HG03457 (cell line): ENCODE results near the gene GYS1.

Source experiments
- ATAC-seq: cut with Tn5 transposase; IDR thresholded peaks from one replicate; pipeline ENCODE4 v1.9.1; 2021; ENCODE audit warnings: moderate number of reproducible peaks; ENCODE audit not compliant: unreplicated experiment

GYS1 gene

GRCh38 chr19:48990400-48990799 lies 2.7 kb downstream of the GYS1 start:
- no peak for ATAC-seq

- no peak for ATAC-seq
These were observed 3.3 kb downstream of the GYS1 start for GRCh38 chr19:48989701-48990291.

- ATAC-seq, result no peak
These were observed 4.2 kb downstream of the GYS1 start for GRCh38 chr19:48988860-48989259.

DNA sequence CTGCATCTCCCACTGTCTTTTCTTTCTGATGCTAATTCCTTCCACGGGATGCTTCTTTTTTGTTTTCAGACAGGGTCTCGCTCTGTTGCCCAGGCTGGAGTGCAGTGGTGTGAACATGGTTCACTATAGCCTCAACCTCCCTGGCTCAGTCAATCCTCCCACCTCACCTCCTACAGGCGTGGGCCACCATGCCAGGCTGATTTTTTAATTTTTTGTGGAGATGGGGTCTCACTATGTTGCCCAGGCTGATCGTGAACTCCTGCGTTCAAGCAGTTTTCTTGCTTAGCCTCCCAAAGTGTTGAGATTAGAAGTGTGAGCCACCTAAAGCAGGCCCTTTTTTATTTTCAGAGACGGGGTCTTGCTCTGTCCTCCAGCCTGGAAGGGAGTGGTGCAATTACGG lies 4.8 kb downstream of the GYS1 start:
- ATAC-seq, result no peak

GRCh38 chr19:48987323-48987722 lies 5.8 kb downstream of the GYS1 start:
- ATAC-seq, result no peak

- ATAC-seq, result no peak
These were observed 6.9 kb downstream of the GYS1 start for GRCh38 chr19:48986211-48986610.

DNA sequence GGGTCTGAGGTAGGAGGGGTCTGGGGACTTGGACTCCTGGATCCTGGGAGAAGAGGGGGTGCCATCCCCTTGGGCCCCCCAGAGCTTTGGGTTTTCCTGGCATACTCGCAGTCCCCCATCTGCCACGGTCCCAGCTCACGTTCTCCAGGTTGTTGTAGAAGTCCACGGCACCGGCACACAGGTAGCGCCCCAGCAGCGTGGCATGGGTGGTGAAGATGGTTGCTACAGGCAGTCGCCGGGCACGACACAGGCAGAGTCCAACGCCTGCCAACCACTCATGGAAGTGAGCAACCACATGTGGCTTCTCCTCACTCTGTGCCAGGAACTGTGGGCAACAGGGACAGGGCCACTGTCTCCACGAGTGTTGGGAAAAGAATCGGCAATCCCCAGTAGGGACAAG lies 7.4 kb downstream of the GYS1 start:
- ATAC-seq, result no peak

GRCh38 chr19:48982280-48982679 lies 10.8 kb downstream of the GYS1 start:
- ATAC-seq, result no peak

DNA sequence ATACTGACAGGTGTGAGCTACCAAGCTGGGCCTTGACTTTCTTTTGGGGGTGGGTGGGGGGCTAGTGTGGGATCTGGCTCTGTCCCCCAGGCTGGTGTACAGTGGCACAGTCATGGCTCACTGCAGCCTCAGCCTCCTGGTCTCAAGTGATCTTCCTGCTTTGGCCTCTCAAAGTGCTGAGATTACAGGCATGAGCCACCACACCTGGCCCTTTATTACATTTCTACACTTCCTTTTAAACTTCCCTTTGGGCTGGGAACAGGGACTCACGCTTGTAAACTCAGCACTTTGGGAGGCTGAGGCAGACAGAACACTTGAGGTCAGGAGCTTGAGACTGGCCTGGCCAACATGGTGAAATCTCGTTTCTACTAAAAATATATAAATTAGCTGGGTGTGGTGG lies 16.0 kb downstream of the GYS1 start:
- ATAC-seq, result no peak

GRCh38 chr19:48975947-48976847 lies 16.9 kb downstream of the GYS1 start:
- ATAC-seq, result no peak

DNA sequence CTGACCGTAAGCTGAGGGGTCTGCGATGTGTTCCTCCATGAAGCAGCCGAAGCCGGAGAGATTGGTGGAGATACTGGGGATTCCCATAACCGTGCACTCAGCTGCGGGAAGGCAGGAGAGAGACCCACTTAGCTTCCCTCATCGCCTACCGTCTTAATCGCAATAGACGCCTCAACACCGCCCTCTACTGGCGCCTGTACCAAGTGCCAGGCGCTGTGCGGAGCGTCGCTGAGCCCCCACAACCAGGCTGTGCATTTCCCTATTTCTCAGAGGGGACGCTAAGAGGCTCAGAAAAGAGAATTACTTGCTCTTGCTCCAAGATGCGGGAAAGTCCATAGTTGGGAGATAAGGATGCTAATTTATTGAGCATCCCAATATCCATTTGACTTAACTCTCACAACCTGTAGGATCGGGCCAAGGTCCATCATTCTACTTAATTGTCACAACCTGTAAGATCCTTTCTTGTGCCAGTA lies 22.1 kb downstream of the GYS1 start:
- ATAC-seq, result no peak

DNA sequence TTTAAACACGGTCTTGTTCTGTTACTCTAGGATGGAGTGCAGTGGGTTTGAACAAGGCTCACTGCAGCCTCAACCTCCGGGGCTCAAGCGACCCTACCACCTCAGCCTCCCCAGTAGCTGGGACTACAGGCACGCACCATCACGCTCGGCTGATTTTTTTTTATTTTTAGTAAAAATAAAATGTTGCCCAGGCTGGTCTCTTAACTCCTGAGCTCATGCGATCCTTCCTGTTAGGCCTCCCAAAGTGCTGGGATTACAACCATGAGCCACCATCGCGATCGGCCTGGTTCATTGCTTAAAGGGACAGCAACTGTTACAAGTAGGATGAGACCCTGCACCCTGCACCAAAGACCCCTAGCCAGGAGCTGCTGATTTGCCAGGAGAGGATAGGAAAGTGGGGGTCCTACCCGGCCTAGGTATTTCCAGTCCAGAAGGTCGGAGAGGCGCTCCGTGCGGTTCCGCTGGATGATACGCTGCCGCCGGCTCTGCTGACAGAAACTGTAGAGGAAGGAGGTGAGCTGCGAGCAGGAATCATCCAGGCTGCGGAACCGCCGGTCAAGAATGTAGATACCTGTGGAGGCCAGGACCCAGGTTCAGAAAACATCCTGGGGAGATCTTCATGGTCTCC lies 22.9 kb downstream of the GYS1 start:
- ATAC-seq, result no peak

GRCh38 chr19:48969276-48970138 lies 23.6 kb downstream of the GYS1 start:
- ATAC-seq, result no peak

- ATAC-seq, result no peak
These were observed 24.3 kb downstream of the GYS1 start for GRCh38 chr19:48968813-48969218.

GRCh38 chr19:48968179-48968661 lies 24.9 kb downstream of the GYS1 start:
- no peak for ATAC-seq

- no peak for ATAC-seq
These were observed 25.5 kb downstream of the GYS1 start for GRCh38 chr19:48967346-48968178.

- ATAC-seq, result no peak
These were observed 26.4 kb downstream of the GYS1 start for GRCh38 chr19:48966541-48967345.

DNA sequence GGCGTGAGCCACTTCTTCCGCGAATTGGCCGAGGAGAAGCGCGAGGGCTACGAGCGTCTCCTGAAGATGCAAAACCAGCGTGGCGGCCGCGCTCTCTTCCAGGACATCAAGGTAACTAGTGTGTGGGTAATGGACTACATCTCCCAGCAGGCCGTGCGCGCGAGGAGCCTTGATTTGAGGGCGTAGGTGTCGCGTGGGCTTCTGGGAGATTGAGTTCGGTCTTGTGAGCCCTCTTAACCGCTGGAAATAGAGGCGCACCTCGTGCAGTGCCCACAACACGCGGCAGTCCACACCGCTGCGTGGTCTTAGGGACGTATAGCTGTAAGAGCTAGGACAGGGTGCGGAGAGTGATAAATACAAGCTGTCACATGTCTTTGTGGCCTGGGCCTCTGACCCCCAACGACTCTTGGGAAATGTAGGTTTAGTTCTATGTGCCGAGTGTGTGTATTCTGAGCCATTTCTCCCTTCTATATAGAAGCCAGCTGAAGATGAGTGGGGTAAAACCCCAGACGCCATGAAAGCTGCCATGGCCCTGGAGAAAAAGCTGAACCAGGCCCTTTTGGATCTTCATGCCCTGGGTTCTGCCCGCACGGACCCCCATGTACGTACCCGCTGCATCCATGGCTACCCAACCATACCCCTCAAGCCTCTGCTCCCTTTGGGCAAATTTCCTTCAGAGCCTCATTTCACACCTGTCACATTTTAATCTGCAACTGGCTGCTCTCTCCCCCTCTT lies 27.1 kb downstream of the GYS1 start:
- peak; percentile 28 for ATAC-seq
